Ishikawa (cell line): ENCODE results near the gene ETV3L.

Experiments
- CEBPB ChIP-seq: IDR thresholded peaks from 2 replicates; pipeline ENCODE4 v1.6.1; 2012
- RAD21 ChIP-seq: IDR thresholded peaks from 2 replicates; pipeline ENCODE4 v1.6.1; 2012; ENCODE audit warnings: low read depth
- TAF1 ChIP-seq: IDR thresholded peaks from 2 replicates; pipeline ENCODE4 v1.6.1; 2012; ENCODE audit warnings: low read depth, mild to moderate bottlenecking
- YY1 ChIP-seq: IDR thresholded peaks from 2 replicates; pipeline ENCODE4 v1.6.1; 2012; ENCODE audit warnings: low read depth

- TF ChIP-seq TAF1 (no peak), YY1 (no peak), CEBPB (no peak), RAD21 (peak; percentile 70)
These were observed 25.5 kb downstream of the ETV3L start for GRCh38 chr1:157073944-157074685.
